Cardiac muscle cell (in vitro differentiated cells and primary cell): Measurements from ENCODE around the gene CYB5R2. TPM values are rescaled to one million over a fixed set of nuclear protein-coding genes. Genes with fewer than 3 reads are reported as not detected.
A peak's percentile ranks its signal among the peaks of the same experiment; 100 is the strongest.

Experiments
- DNase-seq, 2 donors: peaks; one replicate each; pipeline versions ENCODE4 v3.0.0 to v3.0.0-alpha.2; 2010 to 2017; ENCODE audit warnings: low read depth in 1 of 2, low spot score in 1 of 2
- H3K27ac ChIP-seq: fragments of 200-600 bp; sonication (generic); 2 replicates; pipeline ENCODE4 v1.5.1; 2016
- H3K27me3 ChIP-seq: fragments of 200-600 bp; sonication (generic); 2 replicates; pipeline ENCODE4 v1.6.0; 2016; ENCODE audit warnings: control low read depth
- H3K36me3 ChIP-seq: fragments of 200-600 bp; sonication (generic); 2 replicates; pipeline ENCODE4 v1.5.1; 2016; ENCODE audit warnings: control low read depth
- H3K4me1 ChIP-seq: fragments of 200-600 bp; sonication (generic); 2 replicates; pipeline ENCODE4 v1.8.1; 2017; ENCODE audit warnings: low read depth, mild to moderate bottlenecking, mixed run types
- H3K4me3 ChIP-seq: fragments of 200-600 bp; sonication (generic); 2 replicates; pipeline ENCODE4 v1.5.1; 2016; ENCODE audit warnings: mild to moderate bottlenecking
- H3K9me3 ChIP-seq: fragments of 200-600 bp; sonication (generic); 2 replicates; pipeline ENCODE4 v1.5.1; 2017; ENCODE audit warnings: low read depth, mild to moderate bottlenecking, control low read depth
- polyA plus RNA-seq: library from polyadenylated mRNA; unstranded; fragments of >200 nt; fragmentation: Nextera tagmentation; extraction: Ambion mirVana; gene quantifications from 2 replicates; pipeline ENCODE4 v1.2.1, GENCODE V29; 2016
- total RNA-seq: library from RNA; depleted of rRNA; stranded (reverse); fragments of >200 nt; gene quantifications from 2 replicates; pipeline ENCODE4 v1.2.3, GENCODE V29; 2016
- TF ChIP-seq, protein P1 (sequence below): IDR thresholded peaks from 2 replicates; pipeline ENCODE4 v1.5.1; 2012; ENCODE audit warnings: low read depth, mild to moderate bottlenecking, low read length

Gene CYB5R2
- total RNA-seq (2.1 and 4.1 TPM in 2 replicates), polyA plus RNA-seq (3.3 and 4.5 TPM in 2 replicates)

DNA sequence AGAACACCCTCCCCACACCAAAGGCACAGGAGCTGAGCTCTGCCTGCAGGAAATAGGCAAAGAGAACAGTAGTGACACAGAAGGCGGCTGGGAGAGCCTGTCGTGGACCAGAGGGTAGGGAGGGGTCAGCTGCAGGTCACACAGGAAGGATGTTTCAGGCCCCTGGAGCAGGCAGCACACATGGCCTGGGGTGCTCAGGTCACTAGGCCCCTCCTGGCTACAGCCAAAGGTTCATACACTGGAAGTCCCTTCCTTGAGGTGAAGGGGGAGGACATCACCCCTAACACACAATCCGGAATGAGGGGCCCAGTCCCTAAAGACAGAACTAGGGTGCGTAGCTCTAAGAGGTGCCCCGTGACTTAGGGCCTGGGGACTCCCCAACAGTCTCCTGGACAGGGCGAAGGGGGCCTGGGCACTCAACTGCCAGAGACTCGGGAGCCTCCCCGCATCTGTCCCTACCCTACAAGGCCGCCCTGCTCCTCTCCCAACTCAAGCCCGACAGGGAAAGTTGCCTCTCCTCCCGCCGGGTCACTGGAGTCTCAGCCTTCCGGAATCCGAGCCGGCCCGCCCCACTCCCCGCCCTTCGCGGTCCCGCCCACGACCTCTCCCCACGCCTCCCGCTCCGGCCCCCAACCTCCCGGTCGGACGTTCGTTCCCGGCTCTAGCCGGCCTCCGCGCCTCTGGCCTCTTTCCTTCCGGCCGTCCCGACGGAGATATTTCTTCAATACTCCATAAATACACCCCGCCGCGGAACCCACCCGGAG, at the start of gene CYB5R2:
Gene CYB5R2 (minus strand): TSS at position 541 of the 764 bp plus-strand sequence. CDS start 675 bp downstream, outside the sequence.
- no peaks in the 10 kb centered on the region for H3K4me1 ChIP-seq
- peak; percentile 68 to 80 for DNase-seq
- no peaks in the 10 kb centered on the region for H3K36me3 ChIP-seq
- peak within 1 kb of the TSS; percentile 43 for H3K4me3 ChIP-seq
- TF ChIP-seq, protein P1, sequence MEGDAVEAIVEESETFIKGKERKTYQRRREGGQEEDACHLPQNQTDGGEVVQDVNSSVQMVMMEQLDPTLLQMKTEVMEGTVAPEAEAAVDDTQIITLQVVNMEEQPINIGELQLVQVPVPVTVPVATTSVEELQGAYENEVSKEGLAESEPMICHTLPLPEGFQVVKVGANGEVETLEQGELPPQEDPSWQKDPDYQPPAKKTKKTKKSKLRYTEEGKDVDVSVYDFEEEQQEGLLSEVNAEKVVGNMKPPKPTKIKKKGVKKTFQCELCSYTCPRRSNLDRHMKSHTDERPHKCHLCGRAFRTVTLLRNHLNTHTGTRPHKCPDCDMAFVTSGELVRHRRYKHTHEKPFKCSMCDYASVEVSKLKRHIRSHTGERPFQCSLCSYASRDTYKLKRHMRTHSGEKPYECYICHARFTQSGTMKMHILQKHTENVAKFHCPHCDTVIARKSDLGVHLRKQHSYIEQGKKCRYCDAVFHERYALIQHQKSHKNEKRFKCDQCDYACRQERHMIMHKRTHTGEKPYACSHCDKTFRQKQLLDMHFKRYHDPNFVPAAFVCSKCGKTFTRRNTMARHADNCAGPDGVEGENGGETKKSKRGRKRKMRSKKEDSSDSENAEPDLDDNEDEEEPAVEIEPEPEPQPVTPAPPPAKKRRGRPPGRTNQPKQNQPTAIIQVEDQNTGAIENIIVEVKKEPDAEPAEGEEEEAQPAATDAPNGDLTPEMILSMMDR: no peak
- H3K27ac ChIP-seq: no peak within 1 kb of the TSS
- H3K9me3 ChIP-seq: no peaks in the 10 kb centered on the region
- peaks cover 19% of the 10 kb centered on the region for H3K27me3 ChIP-seq

DNA sequence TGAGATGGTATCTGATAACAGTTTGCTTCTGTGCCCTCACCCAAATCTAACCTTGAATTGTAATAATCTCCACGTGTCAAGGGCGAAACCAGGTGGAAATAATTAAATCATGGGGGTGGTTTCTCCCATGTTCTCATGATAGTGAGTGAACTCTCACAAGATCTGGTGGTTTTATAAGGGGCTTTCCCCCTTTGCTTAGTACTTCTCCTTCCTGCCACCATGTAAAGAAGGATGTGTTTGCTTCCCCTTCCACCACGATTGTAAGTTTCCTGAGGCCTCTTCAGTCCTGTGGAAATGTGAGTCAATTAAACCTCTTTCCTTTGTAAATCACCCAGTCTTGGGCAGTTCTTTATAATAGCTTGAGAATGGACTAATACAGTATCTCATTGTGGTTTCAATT, 41.5 kb upstream of the CYB5R2 start:
- Histone ChIP-seq H3K9me3 (no peaks in the 10 kb centered on the region), H3K36me3 (no peaks in the 10 kb centered on the region), H3K4me3 (no peak overlapping the region), H3K4me1 (no peaks in the 10 kb centered on the region), H3K27ac (no peak overlapping the region), H3K27me3 (no peaks in the 10 kb centered on the region)
- TF ChIP-seq, protein P1: no peak
- DNase-seq: no peak

DNA sequence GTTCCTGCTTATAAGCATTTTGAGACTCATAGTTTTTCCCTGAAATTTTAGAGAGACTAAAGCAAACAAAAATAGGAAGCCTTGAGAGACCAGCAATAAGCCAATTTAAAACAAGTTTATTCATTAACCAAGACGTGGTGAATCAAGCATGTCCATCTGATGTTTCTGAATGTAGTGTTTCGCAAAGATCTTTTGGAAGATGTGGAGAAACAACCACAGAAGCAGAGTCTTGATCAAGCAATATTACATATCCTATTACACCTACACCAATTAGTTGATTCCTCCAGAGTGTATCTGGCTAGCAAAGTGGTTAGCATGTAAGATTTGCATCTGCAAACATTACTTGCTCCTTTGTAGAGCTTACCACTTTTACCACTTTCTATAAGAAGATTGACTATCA, 33.1 kb upstream of the CYB5R2 start, which contains the start of gene OVCH2:
Gene OVCH2 (minus strand): TSS at position 101 of the 400 bp plus-strand sequence. CDS start 83 bp downstream, at position 18.
- TF ChIP-seq, protein P1: no peak
- no peak for DNase-seq
- H3K4me3 ChIP-seq: no peak within 1 kb of the TSS
- no peaks in the 10 kb centered on the region for H3K36me3 ChIP-seq
- H3K4me1 ChIP-seq: peaks cover 11% of the 10 kb centered on the region
- H3K9me3 ChIP-seq: no peaks in the 10 kb centered on the region
- peaks cover 10% of the 10 kb centered on the region for H3K27me3 ChIP-seq
- no peak within 1 kb of the TSS for H3K27ac ChIP-seq

DNA sequence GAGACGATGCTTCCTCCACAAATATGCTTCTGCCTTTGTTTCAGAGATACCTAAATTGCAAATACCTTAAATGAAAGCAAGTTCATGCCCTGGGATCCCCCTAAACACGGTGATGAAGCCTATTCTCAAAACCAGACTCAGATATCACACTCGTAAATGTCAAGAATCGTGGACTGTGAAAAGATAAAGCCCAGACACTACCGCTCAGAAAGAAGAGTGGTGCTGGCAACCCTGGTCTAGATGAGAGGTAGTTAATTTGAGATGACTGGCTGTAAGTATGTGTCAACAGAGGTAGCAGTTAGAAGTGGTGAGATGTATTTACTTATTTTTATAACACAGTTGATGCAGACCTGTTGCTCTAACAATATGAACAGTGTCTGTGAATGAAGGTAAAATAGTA, 30.4 kb upstream of the CYB5R2 start:
- no peaks in the 10 kb centered on the region for H3K9me3 ChIP-seq
- H3K27me3 ChIP-seq: peaks cover 7% of the 10 kb centered on the region
- DNase-seq: peak in 1 of 2 donors; percentile 53
- no peak overlapping the region for H3K27ac ChIP-seq
- TF ChIP-seq, protein P1: no peak
- H3K4me3 ChIP-seq: no peak overlapping the region
- peaks cover 11% of the 10 kb centered on the region for H3K4me1 ChIP-seq
- no peaks in the 10 kb centered on the region for H3K36me3 ChIP-seq

DNA sequence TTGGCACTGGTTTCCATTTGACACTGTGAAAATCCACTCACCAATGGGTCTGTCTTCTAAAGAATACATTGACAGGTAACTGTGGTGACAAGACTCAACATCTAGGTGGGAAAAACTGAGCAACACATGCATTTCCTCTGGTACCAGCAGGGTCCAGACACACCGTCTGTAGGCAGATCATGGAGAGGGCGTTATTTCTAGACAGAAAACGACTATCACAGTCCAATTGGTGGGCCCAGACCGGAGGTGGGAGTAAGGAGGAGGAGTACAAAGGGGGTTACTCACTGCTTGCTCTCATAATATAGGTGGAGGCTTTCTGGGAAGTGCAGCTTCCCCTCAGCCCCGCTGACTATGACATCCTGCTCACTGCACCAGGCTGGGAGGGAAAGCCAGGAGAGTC, 23.1 kb upstream of the CYB5R2 start:
- no peak overlapping the region for H3K27ac ChIP-seq

More for the DNA sequence above, 23.1 kb upstream of the CYB5R2 start:
- H3K9me3 ChIP-seq: no peaks in the 10 kb centered on the region
- H3K4me1 ChIP-seq: no peaks in the 10 kb centered on the region
- H3K36me3 ChIP-seq: no peaks in the 10 kb centered on the region
- TF ChIP-seq, protein P1: no peak
- no peak overlapping the region for H3K4me3 ChIP-seq
- H3K27me3 ChIP-seq: no peaks in the 10 kb centered on the region
- no peak for DNase-seq
